Activated CD4-positive, alpha-beta T cell treated with anti-CD3 and anti-CD28 coated beads, Interleukin-2, amount 10 ng/mL, durations not matched to agents 24 days and 14 days (primary cell): ENCODE measurements around the gene DNAAF5. TPM values are rescaled to one million over a fixed set of nuclear protein-coding genes. Genes with fewer than 3 reads are reported as not detected.

Source experiments
- DNase-seq: peaks from one replicate; pipeline ENCODE4 v3.0.0; 2022
- H3K27ac Mint-ChIP-seq: one replicate; pipeline ENCODE4 v1.8.0; 2022; ENCODE audit warnings: mild to moderate bottlenecking, mixed read lengths
- H3K27me3 Mint-ChIP-seq: one replicate; pipeline ENCODE4 v1.8.0; 2022; ENCODE audit warnings: mixed read lengths
- H3K36me3 Mint-ChIP-seq: one replicate; pipeline ENCODE4 v1.8.0; 2022; ENCODE audit warnings: low read depth, mild to moderate bottlenecking, mixed read lengths
- H3K4me1 Mint-ChIP-seq: one replicate; pipeline ENCODE4 v1.8.0; 2021; ENCODE audit warnings: mixed read lengths
- H3K4me3 Mint-ChIP-seq: one replicate; pipeline ENCODE4 v1.8.0; 2022; ENCODE audit warnings: mild to moderate bottlenecking, moderate library complexity, mixed read lengths
- H3K9me3 Mint-ChIP-seq: one replicate; pipeline ENCODE4 v1.8.0; 2021; ENCODE audit warnings: mixed read lengths
- intact Hi-C: fragments of 100-400 bp; cut with micrococcal nuclease; formaldehyde crosslinking; loops from one replicate; pipeline ENCODE4 v1.15.1; 2023
- total RNA-seq: library from RNA; stranded (reverse); gene quantifications from 2 replicates; pipeline ENCODE4 v1.2.3, GENCODE V29; 2022

DNAAF5 gene
- total RNA-seq, 1 donor from 2014 or later = 50.6 TPM

DNA sequence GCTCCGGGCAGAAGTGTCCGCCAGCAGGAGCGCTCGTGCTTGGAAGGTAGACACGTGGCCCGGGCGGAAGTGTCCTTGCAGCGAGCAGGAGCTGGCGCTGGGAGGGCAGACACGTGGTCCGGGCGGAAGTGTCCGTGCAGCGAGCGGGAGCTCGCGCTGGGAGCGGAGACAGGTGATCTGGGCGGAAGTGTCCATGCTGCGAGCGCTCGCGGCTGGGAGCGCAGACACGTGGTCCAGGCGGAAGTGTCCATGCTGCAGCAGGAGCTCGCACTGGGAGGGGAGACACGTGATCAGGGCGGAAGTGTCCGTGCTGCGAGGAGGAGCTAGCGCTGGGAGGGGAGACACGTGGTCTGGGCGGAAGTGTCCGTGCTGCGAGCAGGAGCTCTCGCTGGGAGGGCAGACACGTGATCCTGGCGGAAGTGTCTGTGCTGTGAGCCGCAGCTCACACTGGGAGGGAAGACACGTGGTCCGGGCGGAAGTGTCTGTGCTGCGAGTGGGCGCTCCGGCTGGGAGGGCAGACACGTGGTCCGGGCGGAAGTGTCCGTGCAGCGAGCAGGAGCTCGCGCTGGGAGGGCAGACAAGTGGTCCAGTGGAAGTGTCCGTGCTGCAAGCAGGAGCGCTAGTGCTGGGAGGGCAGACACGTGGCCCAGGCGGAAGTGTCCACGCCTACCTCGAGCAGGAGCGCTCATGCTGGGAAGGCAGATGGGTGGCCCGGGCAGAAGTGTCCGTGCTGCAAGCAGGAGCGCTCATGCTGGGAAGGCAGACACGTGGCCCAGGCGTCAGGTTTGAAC is 41.6 kb downstream of the DNAAF5 start:
- H3K9me3 Mint-ChIP-seq = no peaks in the 10 kb centered on the region
- no peak overlapping the region for H3K4me3 Mint-ChIP-seq
- DNase-seq = no peak
- no peaks in the 10 kb centered on the region for H3K4me1 Mint-ChIP-seq
- H3K27ac Mint-ChIP-seq = no peak overlapping the region
- intact Hi-C loops = no loop called here
- peaks cover 27% of the 10 kb centered on the region for H3K36me3 Mint-ChIP-seq
- H3K27me3 Mint-ChIP-seq = no peaks in the 10 kb centered on the region

DNA sequence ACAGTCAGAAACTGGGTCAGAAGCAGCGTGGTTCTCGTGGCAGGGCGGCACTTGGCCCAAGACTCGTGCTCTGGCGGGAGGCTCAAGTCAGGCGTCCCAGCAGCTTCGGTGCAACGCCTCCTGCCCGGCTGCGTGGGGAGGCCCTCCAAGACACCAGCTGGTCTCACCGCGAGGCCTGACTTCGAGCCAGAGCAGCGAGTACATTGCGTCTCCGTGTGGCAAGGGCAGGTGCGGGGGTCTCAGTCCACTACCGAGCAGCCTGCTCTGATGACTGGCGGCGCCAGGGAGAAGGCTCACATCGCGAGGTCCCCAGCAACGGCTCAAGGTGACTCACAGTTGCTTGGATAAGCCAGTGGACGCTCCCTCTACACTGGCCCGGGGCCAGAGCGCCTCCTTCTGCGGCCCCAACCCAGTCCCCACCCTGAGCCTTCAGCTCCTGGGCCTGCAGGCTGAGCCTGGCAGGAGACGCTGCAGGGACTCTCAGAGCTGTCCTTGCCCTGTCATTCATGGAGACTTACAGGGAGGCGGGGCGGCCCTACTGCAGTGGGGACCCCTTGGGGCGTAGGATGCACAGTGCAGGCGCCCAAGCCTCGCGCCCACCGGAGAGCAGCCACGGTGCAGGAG is 42.5 kb downstream of the DNAAF5 start:
- H3K4me1 Mint-ChIP-seq = no peaks in the 10 kb centered on the region
- H3K9me3 Mint-ChIP-seq = no peaks in the 10 kb centered on the region
- intact Hi-C loops = no loop called here
- H3K27me3 Mint-ChIP-seq = no peaks in the 10 kb centered on the region
- H3K4me3 Mint-ChIP-seq = no peak overlapping the region
- no peak for DNase-seq
- no peak overlapping the region for H3K27ac Mint-ChIP-seq
- peaks cover 23% of the 10 kb centered on the region for H3K36me3 Mint-ChIP-seq

DNA sequence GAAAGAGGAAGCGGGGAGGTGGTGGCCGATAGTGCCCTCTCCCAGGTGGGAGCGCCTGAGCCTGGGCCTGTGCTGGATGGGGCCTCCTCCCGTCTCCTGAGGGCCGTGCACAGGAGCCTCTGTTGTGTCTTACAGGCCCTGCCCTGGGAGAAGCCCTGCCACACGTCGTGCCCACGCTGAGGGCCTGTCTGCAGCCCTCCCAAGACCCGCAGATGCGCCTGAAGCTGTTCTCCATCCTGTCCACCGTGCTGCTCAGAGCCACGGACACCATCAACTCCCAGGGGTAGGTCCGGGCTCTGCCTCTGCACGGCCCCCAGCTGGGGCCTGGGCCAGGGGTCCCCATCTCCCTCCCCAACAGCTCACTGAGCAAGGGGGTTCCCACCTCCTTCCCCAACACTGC is 43.8 kb downstream of the DNAAF5 start:
- no peak overlapping the region for H3K27ac Mint-ChIP-seq
- H3K27me3 Mint-ChIP-seq = no peaks in the 10 kb centered on the region
- H3K4me3 Mint-ChIP-seq = no peak overlapping the region
- no peaks in the 10 kb centered on the region for H3K9me3 Mint-ChIP-seq
- H3K36me3 Mint-ChIP-seq = peaks cover 15% of the 10 kb centered on the region
- intact Hi-C loops = no loop called here
- H3K4me1 Mint-ChIP-seq = no peaks in the 10 kb centered on the region
- DNase-seq = no peak

GRCh38 chr7:770741-771166 is 44.3 kb downstream of the DNAAF5 start:
- intact Hi-C loops = no loop called here
- Mint-ChIP-seq H3K36me3 (peaks cover 15% of the 10 kb centered on the region), H3K9me3 (no peaks in the 10 kb centered on the region), H3K27ac (no peak overlapping the region), H3K27me3 (no peaks in the 10 kb centered on the region), H3K4me1 (no peaks in the 10 kb centered on the region), H3K4me3 (no peak overlapping the region)
- no peak for DNase-seq

GRCh38 chr7:771234-772004 is 44.9 kb downstream of the DNAAF5 start:
- Mint-ChIP-seq H3K36me3 (peaks cover 16% of the 10 kb centered on the region), H3K4me3 (no peak overlapping the region), H3K4me1 (no peaks in the 10 kb centered on the region), H3K27me3 (no peaks in the 10 kb centered on the region), H3K9me3 (no peaks in the 10 kb centered on the region), H3K27ac (no peak overlapping the region)
- intact Hi-C loops = no loop called here
- DNase-seq = no peak

DNA sequence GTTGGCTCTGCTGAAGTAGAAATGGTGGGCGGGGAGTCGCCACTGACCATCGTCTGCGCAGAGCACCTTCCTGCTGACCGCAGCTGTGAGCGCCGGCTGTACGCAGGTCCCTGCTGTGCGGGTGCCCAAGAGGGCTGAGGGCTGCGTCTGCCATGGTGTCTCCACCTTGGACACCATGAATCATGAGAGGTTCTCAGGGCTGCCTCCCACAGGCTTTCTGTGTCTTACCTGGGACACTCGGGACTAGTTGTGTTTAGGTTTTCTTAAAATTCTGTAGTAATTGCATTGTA is 45.5 kb downstream of the DNAAF5 start:
- Mint-ChIP-seq H3K9me3 (no peaks in the 10 kb centered on the region), H3K27ac (no peak overlapping the region), H3K4me3 (no peak overlapping the region), H3K27me3 (no peaks in the 10 kb centered on the region), H3K36me3 (peaks cover 14% of the 10 kb centered on the region), H3K4me1 (no peaks in the 10 kb centered on the region)
- no peak for DNase-seq
- intact Hi-C loops = no loop called here

DNA sequence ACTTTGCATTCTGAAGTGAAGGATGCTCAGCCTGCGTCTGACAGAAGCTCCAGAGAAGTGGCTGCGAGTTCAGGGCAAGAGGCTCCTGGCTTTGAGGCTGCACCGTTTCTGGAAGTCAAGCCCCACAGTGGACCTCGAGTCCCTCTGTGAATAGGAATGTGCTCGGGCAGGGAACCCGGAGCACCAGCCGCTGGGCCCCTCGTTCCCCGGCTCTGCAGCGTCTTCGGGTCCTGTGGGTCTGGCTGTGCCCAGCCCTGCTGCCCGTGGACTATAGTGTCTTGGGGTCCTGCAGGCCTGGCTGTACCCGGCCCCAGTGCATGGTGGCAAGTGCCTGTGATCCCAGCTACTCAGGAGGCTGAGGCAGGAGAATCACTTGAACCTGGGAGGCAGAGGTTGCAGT is 45.9 kb downstream of the DNAAF5 start:
- intact Hi-C loops = no loop called here
- no peak for DNase-seq
- H3K9me3 Mint-ChIP-seq = no peaks in the 10 kb centered on the region
- no peaks in the 10 kb centered on the region for H3K4me1 Mint-ChIP-seq
- no peak overlapping the region for H3K4me3 Mint-ChIP-seq
- no peak overlapping the region for H3K27ac Mint-ChIP-seq
- no peaks in the 10 kb centered on the region for H3K27me3 Mint-ChIP-seq
- H3K36me3 Mint-ChIP-seq = peaks cover 10% of the 10 kb centered on the region

DNA sequence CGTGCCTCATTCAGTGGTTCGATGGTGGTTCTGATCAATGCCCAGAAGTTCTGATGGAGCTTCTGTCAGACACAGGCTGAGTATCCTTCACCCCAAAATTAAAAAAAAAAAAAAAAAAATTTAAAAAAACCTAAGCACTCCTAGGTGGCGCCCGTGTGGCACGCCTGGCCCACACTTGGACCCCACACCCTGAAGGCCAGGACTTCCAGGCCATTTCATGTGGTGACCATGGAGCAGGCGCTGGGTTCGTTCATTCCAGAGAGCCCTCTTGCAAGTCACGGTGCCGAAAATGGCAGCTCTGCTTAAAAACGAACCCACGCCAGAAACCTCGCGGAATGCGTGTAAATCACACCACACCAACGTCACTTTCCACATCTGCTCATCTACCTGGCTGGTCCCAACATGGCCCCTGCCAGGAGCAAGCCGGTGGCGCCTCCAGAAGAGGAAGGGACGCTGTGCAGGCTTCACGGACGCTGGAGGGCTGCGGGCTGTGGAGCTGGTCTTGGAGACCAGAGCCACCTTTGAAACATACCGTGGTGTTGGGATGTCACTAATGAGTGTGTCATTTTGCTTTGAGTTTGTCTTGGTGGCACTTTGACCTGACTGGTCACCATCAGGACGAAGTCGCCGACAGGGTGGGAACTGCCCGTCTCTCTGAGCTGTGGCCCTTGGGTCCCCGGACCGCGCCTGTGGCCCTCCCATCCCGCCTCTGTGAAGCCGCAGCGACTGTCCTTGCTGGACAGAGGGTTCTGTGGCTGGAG is 46.5 kb downstream of the DNAAF5 start:
- Mint-ChIP-seq H3K27me3 (no peaks in the 10 kb centered on the region), H3K36me3 (peaks cover 11% of the 10 kb centered on the region), H3K4me1 (no peaks in the 10 kb centered on the region), H3K9me3 (no peaks in the 10 kb centered on the region), H3K4me3 (no peak overlapping the region), H3K27ac (no peak overlapping the region)
- intact Hi-C loops = no loop called here
- DNase-seq = no peak

DNA sequence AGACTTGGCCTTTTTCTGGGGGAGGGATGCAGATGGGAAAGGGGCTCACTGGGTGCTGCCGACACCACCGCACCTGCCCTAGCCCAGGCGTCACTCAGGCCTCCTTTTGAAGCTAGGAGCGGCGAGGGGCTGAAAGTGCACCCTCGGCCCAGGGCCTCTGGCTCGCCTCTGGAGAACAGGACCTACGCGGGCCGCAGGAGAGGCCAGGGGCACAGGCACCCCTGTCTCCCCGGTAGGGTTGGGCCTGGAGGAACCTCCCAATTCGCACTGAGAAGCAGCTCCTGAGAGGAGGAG is 47.1 kb downstream of the DNAAF5 start:
- Mint-ChIP-seq H3K27me3 (no peaks in the 10 kb centered on the region), H3K36me3 (peaks cover 11% of the 10 kb centered on the region), H3K4me1 (no peaks in the 10 kb centered on the region), H3K4me3 (no peak overlapping the region), H3K27ac (no peak overlapping the region), H3K9me3 (no peaks in the 10 kb centered on the region)
- intact Hi-C loops = no loop called here
- no peak for DNase-seq

GRCh38 chr7:774161-775109 is 47.9 kb downstream of the DNAAF5 start:
- Mint-ChIP-seq H3K27ac (no peak overlapping the region), H3K27me3 (no peaks in the 10 kb centered on the region), H3K4me3 (no peak overlapping the region), H3K9me3 (no peaks in the 10 kb centered on the region), H3K4me1 (no peaks in the 10 kb centered on the region), H3K36me3 (peaks cover 11% of the 10 kb centered on the region)
- peak; percentile 89 for DNase-seq
- intact Hi-C loops = loop anchor here (1.0 kb wide), 2 partner anchors 442 to 452 kb away; no protein-coding TSS in a partner anchor

GRCh38 chr7:776381-776780 is 49.9 kb downstream of the DNAAF5 start:
- no peak overlapping the region for H3K27ac Mint-ChIP-seq
- H3K27me3 Mint-ChIP-seq = no peaks in the 10 kb centered on the region
- peaks cover 16% of the 10 kb centered on the region for H3K36me3 Mint-ChIP-seq
- H3K4me1 Mint-ChIP-seq = no peaks in the 10 kb centered on the region
- intact Hi-C loops = no loop called here
- H3K9me3 Mint-ChIP-seq = no peaks in the 10 kb centered on the region
- H3K4me3 Mint-ChIP-seq = no peak overlapping the region
- no peak for DNase-seq

- H3K36me3 Mint-ChIP-seq = peaks cover 19% of the 10 kb centered on the region
- intact Hi-C loops = no loop called here
- H3K9me3 Mint-ChIP-seq = no peaks in the 10 kb centered on the region
- no peaks in the 10 kb centered on the region for H3K4me1 Mint-ChIP-seq
- no peaks in the 10 kb centered on the region for H3K27me3 Mint-ChIP-seq
- no peak for DNase-seq
- no peak overlapping the region for H3K27ac Mint-ChIP-seq
- no peak overlapping the region for H3K4me3 Mint-ChIP-seq
These were observed 50.7 kb downstream of the DNAAF5 start for GRCh38 chr7:776992-777727.

DNA sequence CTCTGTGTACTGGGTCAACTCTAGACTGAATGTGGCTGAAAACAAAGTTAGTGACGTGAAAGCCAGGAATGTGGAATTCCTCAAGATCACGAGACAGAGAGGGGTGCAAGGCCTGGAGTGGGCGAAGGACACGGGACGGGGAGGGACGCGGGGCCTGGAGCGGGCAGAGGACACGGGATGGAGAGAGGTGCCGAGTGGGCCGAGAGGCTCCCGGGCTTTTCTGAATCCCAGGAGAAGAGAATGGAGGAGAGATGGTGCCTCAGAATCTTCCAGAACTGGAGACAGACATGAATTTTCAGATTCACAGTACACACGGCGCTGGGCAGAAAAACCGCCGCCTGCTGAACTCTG is 51.2 kb downstream of the DNAAF5 start:
- intact Hi-C loops = no loop called here
- H3K27ac Mint-ChIP-seq = no peak overlapping the region
- H3K27me3 Mint-ChIP-seq = no peaks in the 10 kb centered on the region
- H3K4me1 Mint-ChIP-seq = no peaks in the 10 kb centered on the region
- H3K36me3 Mint-ChIP-seq = peaks cover 21% of the 10 kb centered on the region
- DNase-seq = no peak
- no peaks in the 10 kb centered on the region for H3K9me3 Mint-ChIP-seq
- no peak overlapping the region for H3K4me3 Mint-ChIP-seq
